HEK293 (cell line): ENCODE results near the gene MAN1B1.

Experiments
- CTCF ChIA-PET: fragments of 350-600 bp; formaldehyde crosslinking; extraction: SDS; loops from one replicate; lab custom pipeline; 2021; ENCODE audit warnings: antibody characterized with exemption; lab: Yijun Ruan, JAX
- POLR2A ChIA-PET: fragments of 300-600 bp; formaldehyde crosslinking; extraction: SDS; loops from one replicate; lab custom pipeline; 2020; ENCODE audit warnings: antibody characterized with exemption, inconsistent platforms; lab: Yijun Ruan, JAX
- H3K27ac ChIP-seq: fragments of 200-500 bp; sonication (Bioruptor generic); 2 replicates; pipeline ENCODE4 v1.5.1; 2014; ENCODE audit warnings: low read depth, low read length, control low read depth, inconsistent platforms; ENCODE audit errors: extremely low read depth
- H3K36me3 ChIP-seq, 2 experiments: fragments of 200-500 bp in 1 of 2; sonication (Bioruptor generic) in 1 of 2; 1 replicate in 1 of 2; 2 replicates in 1 of 2; pipeline ENCODE4 v1.5.1; 2014 to 2017; ENCODE audit warnings: inconsistent platforms in 2 of 2, low read length in 2 of 2; ENCODE audit not compliant: control insufficient read depth in 2 of 2, insufficient read depth in 1 of 2
- H3K4me1 ChIP-seq: fragments of 200-500 bp; sonication (Bioruptor generic); 2 replicates; pipeline ENCODE4 v1.5.1; 2014; ENCODE audit warnings: mild to moderate bottlenecking, low read length, inconsistent platforms; ENCODE audit not compliant: control insufficient read depth, insufficient read depth
- H3K4me3 ChIP-seq: 2 replicates; pipeline ENCODE4 v1.5.1; 2011; ENCODE audit warnings: low read depth, mild to moderate bottlenecking, control low read depth, low read length, moderate library complexity
- H3K9me3 ChIP-seq: fragments of 200-500 bp; sonication (Bioruptor generic); 2 replicates; pipeline ENCODE4 v1.5.1; 2014; ENCODE audit warnings: low read depth, low read length, inconsistent platforms; ENCODE audit not compliant: control insufficient read depth, insufficient read depth
- GLIS1 ChIP-seq: fragments of 450-650 bp; formaldehyde crosslinking; IDR thresholded peaks from 2 replicates; pipeline ENCODE4 v1.5.1; 2016; ENCODE audit warnings: missing biosample characterization, missing genetic modification characterization
- KLF1 ChIP-seq: fragments of 450-650 bp; formaldehyde crosslinking; IDR thresholded peaks from 2 replicates; pipeline ENCODE4 v1.5.1; 2016; ENCODE audit warnings: missing biosample characterization, missing genetic modification characterization
- OVOL3 ChIP-seq: fragments of 450-650 bp; formaldehyde crosslinking; IDR thresholded peaks from 2 replicates; pipeline ENCODE4 v1.5.1; 2016; ENCODE audit warnings: missing biosample characterization, missing genetic modification characterization
- PRDM1 ChIP-seq: fragments of 450-650 bp; formaldehyde crosslinking; IDR thresholded peaks from 2 replicates; pipeline ENCODE4; 2016; ENCODE audit warnings: missing biosample characterization, missing genetic modification characterization
- SALL2 ChIP-seq: fragments of 450-650 bp; formaldehyde crosslinking; IDR thresholded peaks from 2 replicates; pipeline ENCODE4 v1.5.0; 2017; ENCODE audit warnings: missing biosample characterization, mild to moderate bottlenecking, missing genetic modification characterization, borderline replicate concordance
- SCRT2 ChIP-seq: fragments of 450-650 bp; formaldehyde crosslinking; IDR thresholded peaks from 2 replicates; pipeline ENCODE4 v1.5.1; 2016; ENCODE audit warnings: missing biosample characterization, missing genetic modification characterization
- YY2 ChIP-seq: fragments of 450-650 bp; formaldehyde crosslinking; IDR thresholded peaks from 2 replicates; pipeline ENCODE4 v1.5.1; 2016; ENCODE audit warnings: missing biosample characterization, missing genetic modification characterization
- ZBTB21 ChIP-seq: fragments of 450-650 bp; formaldehyde crosslinking; IDR thresholded peaks from 2 replicates; pipeline ENCODE4 v1.5.1; 2017; ENCODE audit warnings: missing biosample characterization, missing genetic modification characterization
- ZNF133 ChIP-seq: fragments of 450-650 bp; formaldehyde crosslinking; IDR thresholded peaks from 2 replicates; pipeline ENCODE4 v1.5.1; 2016; ENCODE audit warnings: missing biosample characterization, missing genetic modification characterization
- ZNF140 ChIP-seq: fragments of 450-650 bp; formaldehyde crosslinking; IDR thresholded peaks from 2 replicates; pipeline ENCODE4 v1.5.1; 2016; ENCODE audit warnings: missing biosample characterization, missing genetic modification characterization
- ZNF266 ChIP-seq: fragments of 450-650 bp; formaldehyde crosslinking; IDR thresholded peaks from 2 replicates; pipeline ENCODE4 v1.5.1; 2016; ENCODE audit warnings: missing biosample characterization, missing genetic modification characterization, low read depth
- ZNF311 ChIP-seq: fragments of 450-650 bp; formaldehyde crosslinking; IDR thresholded peaks from 2 replicates; pipeline ENCODE4 v1.5.1; 2017; ENCODE audit warnings: missing biosample characterization, missing genetic modification characterization, borderline replicate concordance
- ZNF623 ChIP-seq: fragments of 450-650 bp; formaldehyde crosslinking; IDR thresholded peaks from 2 replicates; pipeline ENCODE4 v1.5.1; 2016; ENCODE audit warnings: missing biosample characterization, missing genetic modification characterization
- ZNF626 ChIP-seq: fragments of 450-650 bp; sonication (Bioruptor Pico); formaldehyde crosslinking; IDR thresholded peaks from 2 replicates; pipeline ENCODE4 v1.5.1; 2018; ENCODE audit warnings: missing biosample characterization, missing genetic modification characterization, inconsistent platforms
- ZNF664 ChIP-seq: fragments of 450-650 bp; formaldehyde crosslinking; IDR thresholded peaks from 2 replicates; pipeline ENCODE4 v1.5.1; 2016; ENCODE audit warnings: missing biosample characterization, missing genetic modification characterization
- ZNF701 ChIP-seq: fragments of 450-650 bp; formaldehyde crosslinking; IDR thresholded peaks from 2 replicates; pipeline ENCODE4 v1.5.1; 2016; ENCODE audit warnings: missing biosample characterization, missing genetic modification characterization
- TF ChIP-seq, protein P1 (sequence below): fragments of 450-650 bp; formaldehyde crosslinking; IDR thresholded peaks from 2 replicates; pipeline ENCODE4 v1.5.1; 2016; ENCODE audit warnings: missing biosample characterization, missing genetic modification characterization
- TF ChIP-seq, protein P2 (sequence below): fragments of 450-650 bp; formaldehyde crosslinking; IDR thresholded peaks from 2 replicates; pipeline ENCODE4 v1.5.1; 2017; ENCODE audit warnings: missing biosample characterization, missing genetic modification characterization

Gene MAN1B1

DNA sequence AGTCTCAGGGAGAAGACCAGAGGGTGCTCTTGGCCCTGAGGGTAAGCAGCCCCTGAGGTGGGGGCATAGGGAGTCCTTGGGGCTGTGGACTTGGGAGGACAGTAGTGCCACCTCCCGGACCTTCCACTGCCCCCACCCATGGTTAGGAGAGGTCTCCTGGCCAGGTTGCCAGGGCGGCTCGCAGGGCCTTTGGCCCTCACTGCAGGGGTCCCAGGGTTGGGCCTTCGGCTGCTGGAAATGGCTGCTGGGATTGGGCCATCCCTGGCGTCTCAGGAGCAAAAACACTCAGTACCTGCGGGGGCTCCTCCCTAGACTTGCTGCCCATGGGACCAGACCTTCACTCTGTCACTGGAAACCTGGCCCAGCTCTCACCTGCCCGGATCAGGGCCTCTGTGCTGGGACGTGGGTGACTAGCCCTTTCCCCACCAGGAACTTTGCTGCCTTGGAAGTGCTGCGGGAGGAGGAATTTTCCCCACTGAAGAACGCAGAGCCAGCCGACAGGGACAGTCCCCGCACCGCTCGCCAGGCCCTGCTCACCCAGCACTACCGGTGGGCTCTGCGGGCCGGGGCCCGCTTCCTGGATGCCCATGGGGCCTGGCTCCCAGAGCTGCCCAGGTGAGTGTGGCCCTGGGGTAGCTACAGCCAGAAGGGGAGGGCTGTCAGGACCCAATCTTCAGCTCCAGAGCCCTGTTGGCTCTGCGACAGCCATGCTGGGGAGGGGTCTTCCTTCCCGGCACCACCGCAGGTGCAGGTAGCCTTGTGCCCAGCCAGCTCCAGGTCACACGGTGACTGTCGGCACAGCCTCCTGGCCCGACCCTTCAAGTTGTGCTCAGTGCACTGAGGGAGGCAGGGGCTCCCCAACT, 6.3 kb upstream of the MAN1B1 start:
- no peak overlapping the region for H3K27ac ChIP-seq
- H3K9me3 ChIP-seq, result no peaks in the 10 kb centered on the region
- TF ChIP-seq ZNF664 (tag by site-specific recombination), result no peak
- TF ChIP-seq ZNF133 (tag by site-specific recombination), result no peak
- TF ChIP-seq SALL2 (tag by site-specific recombination), result no peak
- TF ChIP-seq, protein P1, sequence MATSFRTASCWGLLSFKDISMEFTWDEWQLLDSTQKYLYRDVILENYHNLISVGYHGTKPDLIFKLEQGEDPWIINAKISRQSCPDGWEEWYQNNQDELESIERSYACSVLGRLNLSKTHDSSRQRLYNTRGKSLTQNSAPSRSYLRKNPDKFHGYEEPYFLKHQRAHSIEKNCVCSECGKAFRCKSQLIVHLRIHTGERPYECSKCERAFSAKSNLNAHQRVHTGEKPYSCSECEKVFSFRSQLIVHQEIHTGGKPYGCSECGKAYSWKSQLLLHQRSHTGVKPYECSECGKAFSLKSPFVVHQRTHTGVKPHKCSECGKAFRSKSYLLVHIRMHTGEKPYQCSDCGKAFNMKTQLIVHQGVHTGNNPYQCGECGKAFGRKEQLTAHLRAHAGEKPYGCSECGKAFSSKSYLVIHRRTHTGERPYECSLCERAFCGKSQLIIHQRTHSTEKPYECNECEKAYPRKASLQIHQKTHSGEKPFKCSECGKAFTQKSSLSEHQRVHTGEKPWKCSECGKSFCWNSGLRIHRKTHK (tag by site-specific recombination), result no peak
- no peak for TF ChIP-seq KLF1 (tag by site-specific recombination)
- TF ChIP-seq SCRT2 (tag by site-specific recombination), result no peak
- TF ChIP-seq, protein P2, sequence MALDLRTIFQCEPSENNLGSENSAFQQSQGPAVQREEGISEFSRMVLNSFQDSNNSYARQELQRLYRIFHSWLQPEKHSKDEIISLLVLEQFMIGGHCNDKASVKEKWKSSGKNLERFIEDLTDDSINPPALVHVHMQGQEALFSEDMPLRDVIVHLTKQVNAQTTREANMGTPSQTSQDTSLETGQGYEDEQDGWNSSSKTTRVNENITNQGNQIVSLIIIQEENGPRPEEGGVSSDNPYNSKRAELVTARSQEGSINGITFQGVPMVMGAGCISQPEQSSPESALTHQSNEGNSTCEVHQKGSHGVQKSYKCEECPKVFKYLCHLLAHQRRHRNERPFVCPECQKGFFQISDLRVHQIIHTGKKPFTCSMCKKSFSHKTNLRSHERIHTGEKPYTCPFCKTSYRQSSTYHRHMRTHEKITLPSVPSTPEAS, result no peak
- no peak for TF ChIP-seq PRDM1 (tag by site-specific recombination)
- H3K4me3 ChIP-seq, result no peak overlapping the region
- H3K4me1 ChIP-seq, result no peaks in the 10 kb centered on the region; the same call in 1 of the 2 replicates
- CTCF ChIA-PET, result interaction anchor here (5.9 kb wide), 1 partner anchor 13 kb away, joined by 34 read pairs; no protein-coding TSS in a partner anchor
- POLR2A ChIA-PET, result interaction anchor here (0.7 to 7.8 kb wide), 2 partner anchors 11 to 120 kb away, joined by 3 to 137 read pairs; partner anchors contain the start of genes SAPCD2 and TPRN
- peaks cover 0 to 46% of the 10 kb centered on the region in 2 experiments; a peak in 1 of 3 replicates for H3K36me3 ChIP-seq

DNA sequence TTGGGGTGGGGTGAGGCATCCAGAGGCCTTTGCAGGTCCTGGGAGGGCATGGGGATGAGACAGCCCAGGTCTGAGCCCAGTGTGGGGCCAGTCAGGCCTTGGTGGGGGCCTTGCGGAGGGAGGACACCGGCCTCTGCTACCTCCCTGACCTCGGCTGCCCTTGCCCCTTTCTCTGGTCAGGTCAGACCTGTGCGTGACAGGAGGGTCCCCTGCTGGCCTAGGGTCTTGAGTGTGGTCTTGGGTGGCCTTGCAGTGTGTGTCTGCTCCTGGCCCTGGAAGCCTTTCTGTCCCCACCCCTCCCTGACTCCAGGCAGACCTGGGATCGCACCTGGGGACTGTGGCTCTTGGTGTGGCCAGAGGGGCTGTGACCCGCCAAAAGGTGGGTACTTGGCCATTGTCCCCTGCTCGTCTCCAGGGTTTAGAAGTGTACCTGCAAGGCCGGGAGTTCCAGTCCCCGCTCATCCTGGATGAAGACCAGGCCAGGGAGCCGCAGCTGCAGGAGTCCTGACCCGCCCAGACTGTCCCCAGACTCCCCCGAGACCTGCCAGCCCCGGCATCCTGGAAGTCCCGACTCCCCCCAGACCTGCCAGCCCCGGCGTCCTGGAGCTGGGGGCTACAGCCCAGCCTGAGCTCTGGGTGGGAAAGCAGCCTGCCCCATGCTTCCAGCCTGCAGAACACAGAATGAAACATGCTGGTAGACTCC, 4.4 kb upstream of the MAN1B1 start:
- no peaks in the 10 kb centered on the region for H3K9me3 ChIP-seq
- H3K27ac ChIP-seq, result no peak overlapping the region
- CTCF ChIA-PET, result interaction anchor here (0.6 to 5.9 kb wide), 5 partner anchors 15 to 1751 kb away, joined by 3 to 34 read pairs (median 6); no protein-coding TSS in a partner anchor
- peaks cover 0 to 46% of the 10 kb centered on the region in 2 experiments; a peak in 1 of 3 replicates for H3K36me3 ChIP-seq
- no peak overlapping the region for H3K4me3 ChIP-seq
- H3K4me1 ChIP-seq, result no peaks in the 10 kb centered on the region; the same call in 1 of the 2 replicates
- TF ChIP-seq ZNF623 (tag by site-specific recombination), result no peak
- no peak for TF ChIP-seq ZNF701 (tag by site-specific recombination)
- TF ChIP-seq OVOL3 (tag by site-specific recombination), result no peak
- TF ChIP-seq ZNF140 (tag by site-specific recombination), result no peak
- TF ChIP-seq ZNF266 (tag by site-specific recombination), result no peak
- no peak for TF ChIP-seq GLIS1 (tag by site-specific recombination)
- TF ChIP-seq ZBTB21 (tag by site-specific recombination), result no peak
- TF ChIP-seq ZNF311 (tag by site-specific recombination), result no peak
- no peak for TF ChIP-seq ZNF626 (tag by site-specific recombination)
- no peak for TF ChIP-seq YY2 (tag by site-specific recombination)
- POLR2A ChIA-PET, result interaction anchor here (1.0 to 7.8 kb wide), 2 partner anchors 13 to 30 kb away, joined by 3 to 137 read pairs; partner anchors contain the start of gene SAPCD2
